B cell (primary cell): Measurements from ENCODE around the gene ARHGAP1. TPM values are rescaled to one million over a fixed set of nuclear protein-coding genes. Genes with fewer than 3 reads are reported as not detected.
"Not testable (repeated sequence)": the region's sequence is repeated elsewhere in the genome, so short reads cannot be mapped to it uniquely, and the experiment has no call there.

Source experiments
- ATAC-seq: fragments of 200-7000 bp; cut with Tn5 transposase; one replicate; pipeline ENCODE4 v1.10.0; 2021; ENCODE audit warnings: low read depth, mild to moderate bottlenecking, moderate number of reproducible peaks, moderate library complexity
- CTCF ChIA-PET: fragments of 350-600 bp; sonication (Branson Sonifier 250); formaldehyde crosslinking; loops from one replicate; lab custom pipeline; 2021; ENCODE audit warnings: antibody characterized with exemption, inconsistent platforms; lab: Charles Lee
- POLR2A ChIA-PET: fragments of 350-600 bp; sonication (Branson Sonifier 250); formaldehyde crosslinking; loops from one replicate; lab custom pipeline; 2021; ENCODE audit warnings: antibody characterized with exemption; lab: Charles Lee
- DNase-seq: peaks from one replicate; pipeline ENCODE4 v3.0.0; 2013
- H2AFZ ChIP-seq: 2 replicates; pipeline ENCODE4 v1.6.1; 2012; ENCODE audit warnings: mild to moderate bottlenecking, low read depth, low read length; ENCODE audit not compliant: insufficient read depth, poor library complexity, severe bottlenecking
- H3K27ac ChIP-seq, 2 donors: 1 replicate in 1 of 2; 2 replicates in 1 of 2; pipeline ENCODE4 v1.5.1; 2012 to 2013; ENCODE audit warnings: low read length in 2 of 2, mild to moderate bottlenecking in 2 of 2, moderate library complexity in 1 of 2
- H3K27me3 ChIP-seq, 4 experiments: fragments of 200-600 bp in 1 of 4; sonication (generic) in 1 of 4; replicated peaks in 1 of 4; 1 replicate in 2 of 4; 2 replicates in 2 of 4; pipeline versions ENCODE4 v1.6.1 to v1.7.0; 2013 to 2016; ENCODE audit warnings: low read length in 3 of 4, mild to moderate bottlenecking in 2 of 4, mixed read lengths in 1 of 4, moderate library complexity in 1 of 4; ENCODE audit not compliant: insufficient read depth in 4 of 4, control insufficient read depth in 3 of 4; ENCODE audit errors: control extremely low read depth in 1 of 4
- H3K36me3 ChIP-seq, 2 experiments: replicated peaks in 1 of 2; 1 replicate in 1 of 2; 2 replicates in 1 of 2; pipeline versions ENCODE4 v1.6.1 to v1.7.1; 2013; ENCODE audit warnings: low read length in 1 of 2; ENCODE audit not compliant: insufficient read depth in 2 of 2, control insufficient read depth in 1 of 2; ENCODE audit errors: control extremely low read depth in 1 of 2, extremely low read depth in 1 of 2
- H3K4me1 ChIP-seq, 2 donors: fragments of 200-600 bp in 1 of 2; sonication (generic) in 1 of 2; 1 replicate in 1 of 2; 2 replicates in 1 of 2; pipeline versions ENCODE4 v1.5.1 to v1.6.1; 2013 to 2017; ENCODE audit warnings: low read length in 2 of 2; ENCODE audit not compliant: control insufficient read depth in 2 of 2, insufficient read depth in 2 of 2
- H3K4me2 ChIP-seq: replicated peaks from 2 replicates; pipeline ENCODE3; 2012; ENCODE audit warnings: mild to moderate bottlenecking, low read depth, low read length; ENCODE audit not compliant: poor library complexity, severe bottlenecking
- H3K4me3 ChIP-seq, 5 experiments: fragments of 200-600 bp in 1 of 5; sonication (generic) in 1 of 5; 1 replicate in 3 of 5; 2 replicates in 2 of 5; pipeline versions ENCODE4 v1.5.1 to v1.7.0; 2011 to 2016; ENCODE audit warnings: low read length in 4 of 5, mild to moderate bottlenecking in 4 of 5, low read depth in 2 of 5, control low read depth in 1 of 5, moderate library complexity in 1 of 5; ENCODE audit not compliant: insufficient read depth in 1 of 5; ENCODE audit errors: control extremely low read depth in 1 of 5, extremely low read depth in 1 of 5
- H3K79me2 ChIP-seq: fragments of 200-600 bp; sonication (generic); one replicate; pipeline ENCODE4 v1.6.0; 2016; ENCODE audit warnings: low read length; ENCODE audit not compliant: control insufficient read depth, insufficient read depth
- H3K9ac ChIP-seq: fragments of 200-600 bp; sonication (generic); 2 replicates; pipeline ENCODE4 v1.6.1; 2017; ENCODE audit warnings: mild to moderate bottlenecking, low read length, moderate library complexity
- H3K9me3 ChIP-seq, 3 donors: one replicate each; pipeline versions ENCODE4 v1.6.1 to v1.7.1; 2013; ENCODE audit warnings: low read length in 2 of 3; ENCODE audit not compliant: control insufficient read depth in 2 of 3, insufficient read depth in 1 of 3; ENCODE audit errors: control extremely low read depth in 1 of 3
- H4K20me1 ChIP-seq: 2 replicates; pipeline ENCODE4 v1.6.0; 2012; ENCODE audit warnings: mild to moderate bottlenecking, low read length; ENCODE audit not compliant: insufficient read depth, control insufficient read depth, poor library complexity, severe bottlenecking
- H3K27ac Mint-ChIP-seq: one replicate; pipeline ENCODE4 v1.8.0; 2021; ENCODE audit warnings: mixed read lengths
- H3K27me3 Mint-ChIP-seq: one replicate; pipeline ENCODE4 v1.8.0; 2021; ENCODE audit warnings: mixed read lengths
- H3K4me1 Mint-ChIP-seq: one replicate; pipeline ENCODE4 v1.8.0; 2021; ENCODE audit warnings: mixed read lengths
- H3K4me3 Mint-ChIP-seq: one replicate; pipeline ENCODE4 v1.8.0; 2021; ENCODE audit warnings: mixed read lengths
- H3K9me3 Mint-ChIP-seq: one replicate; pipeline ENCODE4 v1.8.0; 2022; ENCODE audit warnings: mixed read lengths; ENCODE audit not compliant: insufficient read depth
- EZH2 ChIP-seq: IDR thresholded peaks from 2 replicates; pipeline ENCODE4 v1.6.1; 2012; ENCODE audit warnings: borderline replicate concordance, low read depth, mild to moderate bottlenecking, moderate library complexity, low read length; ENCODE audit not compliant: insufficient read depth, poor library complexity, severe bottlenecking
- WGBS: methylation state at CpG from one replicate; pipeline ENCODE4 v1.1.5; 2013; ENCODE audit warnings: missing lambda C conversion rate; ENCODE audit not compliant: insufficient coverage; 5-methylcytosine and 5-hydroxymethylcytosine counted together
- intact Hi-C: fragments of 100-400 bp; cut with micrococcal nuclease; formaldehyde crosslinking; loops from one replicate; pipeline ENCODE4 v1.10.0; 2022
- polyA plus RNA-seq: library from polyadenylated mRNA; depleted of rRNA; stranded (reverse); fragments of >200 nt; gene quantifications from 2 replicates; pipeline ENCODE4 v1.2.3, GENCODE V29; 2012
- total RNA-seq, 2 donors: library from RNA; stranded (reverse); fragments of 120-200 nt in 1 of 2; gene quantifications; 1 replicate in 1 of 2; 2 replicates in 1 of 2; pipeline versions ENCODE4 v1.2.3 to v1.2.4, GENCODE V29; 2013 to 2022
- TF ChIP-seq, protein P1 (sequence below): fragments of 200-600 bp; IDR thresholded peaks from one replicate; pipeline ENCODE4 v1.8.0; 2022; ENCODE audit warnings: antibody characterized with exemption, mild to moderate bottlenecking

ARHGAP1 gene
- total and polyA plus RNA-seq, 2 donors (not counting 1 experiment from before 2014, with no cell fraction given): 33.9 to 55.0 TPM

DNA sequence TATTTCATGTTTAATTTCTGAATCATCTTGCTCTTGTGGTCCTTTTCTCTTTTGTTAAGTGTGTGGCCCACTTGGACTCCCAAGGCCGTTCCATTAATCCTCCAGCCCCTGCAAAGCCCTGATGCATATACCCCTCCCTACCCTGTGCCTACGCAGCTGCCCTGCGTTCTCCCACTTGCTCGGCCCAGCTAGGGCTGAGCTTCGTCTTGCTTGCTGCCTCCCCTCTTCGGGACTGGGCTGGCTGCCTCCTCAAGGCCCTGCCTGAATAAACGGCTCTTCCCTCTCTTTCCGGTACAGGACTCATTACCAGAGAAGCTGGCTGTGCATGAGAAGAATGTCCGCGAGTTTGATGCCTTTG is 28.5 kb downstream of the ARHGAP1 start:
- H3K27me3 Mint-ChIP-seq: no peaks in the 10 kb centered on the region
- peaks cover 25 to 30% of the 10 kb centered on the region in 2 donors for H3K4me1 ChIP-seq
- ChIA-PET POLR2A (no interaction called here), CTCF (no interaction called here)
- H4K20me1 ChIP-seq: no peaks in the 10 kb centered on the region
- H2AFZ ChIP-seq: no peak overlapping the region
- no peaks in the 10 kb centered on the region for H3K9me3 Mint-ChIP-seq
- no peak overlapping the region for H3K4me3 Mint-ChIP-seq
- H3K4me3 ChIP-seq: no peak overlapping the region
- ATAC-seq: no peak
- no peaks in the 10 kb centered on the region for H3K9me3 ChIP-seq
- H3K27ac ChIP-seq: no peak overlapping the region
- H3K27ac Mint-ChIP-seq: no peak overlapping the region
- peaks cover 27% of the 10 kb centered on the region for H3K4me1 Mint-ChIP-seq
- no peaks in the 10 kb centered on the region for H3K79me2 ChIP-seq
- intact Hi-C loops: no loop called here
- no peak for DNase-seq
- no peaks in the 10 kb centered on the region for H3K27me3 ChIP-seq
- 98% methylated on average over 10 of the region's 10 CpGs for WGBS
- no peak overlapping the region for H3K9ac ChIP-seq
- H3K4me2 ChIP-seq: no peak overlapping the region
- TF ChIP-seq EZH2: no peak
- TF ChIP-seq, protein P1, sequence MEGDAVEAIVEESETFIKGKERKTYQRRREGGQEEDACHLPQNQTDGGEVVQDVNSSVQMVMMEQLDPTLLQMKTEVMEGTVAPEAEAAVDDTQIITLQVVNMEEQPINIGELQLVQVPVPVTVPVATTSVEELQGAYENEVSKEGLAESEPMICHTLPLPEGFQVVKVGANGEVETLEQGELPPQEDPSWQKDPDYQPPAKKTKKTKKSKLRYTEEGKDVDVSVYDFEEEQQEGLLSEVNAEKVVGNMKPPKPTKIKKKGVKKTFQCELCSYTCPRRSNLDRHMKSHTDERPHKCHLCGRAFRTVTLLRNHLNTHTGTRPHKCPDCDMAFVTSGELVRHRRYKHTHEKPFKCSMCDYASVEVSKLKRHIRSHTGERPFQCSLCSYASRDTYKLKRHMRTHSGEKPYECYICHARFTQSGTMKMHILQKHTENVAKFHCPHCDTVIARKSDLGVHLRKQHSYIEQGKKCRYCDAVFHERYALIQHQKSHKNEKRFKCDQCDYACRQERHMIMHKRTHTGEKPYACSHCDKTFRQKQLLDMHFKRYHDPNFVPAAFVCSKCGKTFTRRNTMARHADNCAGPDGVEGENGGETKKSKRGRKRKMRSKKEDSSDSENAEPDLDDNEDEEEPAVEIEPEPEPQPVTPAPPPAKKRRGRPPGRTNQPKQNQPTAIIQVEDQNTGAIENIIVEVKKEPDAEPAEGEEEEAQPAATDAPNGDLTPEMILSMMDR: no peak
- H3K36me3 ChIP-seq: peaks cover 0 to 62% of the 10 kb centered on the region in 2 experiments

GRCh38 chr11:46670521-46670920 is 29.9 kb downstream of the ARHGAP1 start:
- ATAC-seq, intact Hi-C loops: not testable (repeated sequence)
- peaks cover 15% of the 10 kb centered on the region for H3K4me1 Mint-ChIP-seq

More at GRCh38 chr11:46670521-46670920, 29.9 kb downstream of the ARHGAP1 start:
- H3K9me3 ChIP-seq, H2AFZ ChIP-seq, H3K27me3 Mint-ChIP-seq, H3K27ac Mint-ChIP-seq, H4K20me1 ChIP-seq, DNase-seq, H3K4me2 ChIP-seq, H3K4me3 Mint-ChIP-seq, H3K27ac ChIP-seq, H3K4me3 ChIP-seq, H3K27me3 ChIP-seq, POLR2A ChIA-PET, H3K9me3 Mint-ChIP-seq, H3K79me2 ChIP-seq, H3K9ac ChIP-seq: not testable (repeated sequence)
- whole genome bisulfite sequencing: 86% methylated on average over 2 of the region's 3 CpGs
- CTCF ChIA-PET: interaction anchor here (1.5 kb wide), 1 partner anchor 318 kb away, joined by 3 read pairs; no protein-coding TSS in a partner anchor
- peaks cover 14 to 16% of the 10 kb centered on the region in 2 donors for H3K4me1 ChIP-seq
- peaks cover 0 to 76% of the 10 kb centered on the region in 2 experiments for H3K36me3 ChIP-seq
